SK-N-SH treated with all-trans-retinoic acid at 6 μM for 48 hours (cell line): ENCODE results near the gene KIAA1671.

Experiments used
- ATAC-seq: fragments of 200-7000 bp; cut with Tn5 transposase; 3 replicates; pipeline ENCODE4 v1.9.1; 2020; ENCODE audit warnings: mild to moderate bottlenecking, moderate library complexity
- ARNTL ChIP-seq: fragments of 450-650 bp; formaldehyde crosslinking; IDR thresholded peaks from 2 replicates; pipeline ENCODE4 v1.5.0; 2020; ENCODE audit warnings: low read depth, mild to moderate bottlenecking, moderate library complexity, borderline replicate concordance
- BACH2 ChIP-seq: fragments of 250-450 bp; sonication (Bioruptor Pico); IDR thresholded peaks from 2 replicates; pipeline ENCODE4 v1.9.0; 2021; ENCODE audit warnings: mild to moderate bottlenecking, borderline replicate concordance
- CREB5 ChIP-seq: fragments of 250-450 bp; sonication (Bioruptor Pico); IDR thresholded peaks from 2 replicates; pipeline ENCODE4 v1.5.1; 2020; ENCODE audit warnings: low read depth, mild to moderate bottlenecking, moderate library complexity
- CSDC2 ChIP-seq: fragments of 250-450 bp; sonication (Bioruptor Pico); IDR thresholded peaks from 2 replicates; pipeline ENCODE4 v1.5.0; 2020; ENCODE audit warnings: mild to moderate bottlenecking, moderate library complexity
- CSRNP3 ChIP-seq: fragments of 250-450 bp; sonication (Bioruptor Pico); IDR thresholded peaks from 2 replicates; pipeline ENCODE4 v1.5.1; 2021; ENCODE audit warnings: mild to moderate bottlenecking, moderate library complexity
- ESRRG ChIP-seq: fragments of 250-450 bp; sonication (Bioruptor Pico); IDR thresholded peaks from 2 replicates; pipeline ENCODE4 v1.6.1; 2021; ENCODE audit warnings: mild to moderate bottlenecking
- GLIS3 ChIP-seq: fragments of 250-450 bp; sonication (Bioruptor Pico); IDR thresholded peaks from 2 replicates; pipeline ENCODE4 v1.5.0; 2020; ENCODE audit warnings: mild to moderate bottlenecking, moderate library complexity
- OSR1 ChIP-seq: fragments of 250-450 bp; sonication (Bioruptor Pico); IDR thresholded peaks from 2 replicates; pipeline ENCODE4 v1.8.0; 2022; ENCODE audit warnings: moderate library complexity, mild to moderate bottlenecking, inconsistent platforms
- PATZ1 ChIP-seq: fragments of 250-450 bp; sonication (Bioruptor Pico); IDR thresholded peaks from 2 replicates; pipeline ENCODE4 v1.8.0; 2020; ENCODE audit warnings: mild to moderate bottlenecking, moderate library complexity, borderline replicate concordance
- POU6F1 ChIP-seq: fragments of 250-450 bp; sonication (Bioruptor Pico); IDR thresholded peaks from 2 replicates; pipeline ENCODE4 v1.8.0; 2021; ENCODE audit warnings: low read depth, mild to moderate bottlenecking, moderate library complexity, borderline replicate concordance
- PPARA ChIP-seq: fragments of 250-450 bp; sonication (Bioruptor Pico); IDR thresholded peaks from 2 replicates; pipeline ENCODE4 v1.5.0; 2020; ENCODE audit warnings: mild to moderate bottlenecking, borderline replicate concordance
- RARB ChIP-seq: fragments of 250-450 bp; sonication (Bioruptor Pico); IDR thresholded peaks from 2 replicates; pipeline ENCODE4 v1.8.0; 2021; ENCODE audit warnings: mild to moderate bottlenecking, moderate library complexity
- TCF4 ChIP-seq: fragments of 250-450 bp; sonication (Bioruptor Pico); IDR thresholded peaks from 2 replicates; pipeline ENCODE4 v1.8.0; 2021; ENCODE audit warnings: mild to moderate bottlenecking, moderate library complexity, borderline replicate concordance
- TOX ChIP-seq: fragments of 250-450 bp; sonication (Bioruptor Pico); IDR thresholded peaks from 2 replicates; pipeline ENCODE4 v1.8.0; 2021; ENCODE audit warnings: mild to moderate bottlenecking, moderate library complexity, borderline replicate concordance
- TSHZ2 ChIP-seq: fragments of 250-450 bp; sonication (Bioruptor Pico); IDR thresholded peaks from 2 replicates; pipeline ENCODE4 v1.5.0; 2020; ENCODE audit warnings: mild to moderate bottlenecking, moderate library complexity
- ZC3H10 ChIP-seq: fragments of 250-450 bp; sonication (Bioruptor Pico); IDR thresholded peaks from 2 replicates; pipeline ENCODE4 v1.5.1; 2021; ENCODE audit warnings: mild to moderate bottlenecking, moderate library complexity
- ZNF70 ChIP-seq: fragments of 450-650 bp; formaldehyde crosslinking; IDR thresholded peaks from 2 replicates; pipeline ENCODE4 v1.5.0; 2020; ENCODE audit warnings: mild to moderate bottlenecking, moderate library complexity

Gene KIAA1671

GRCh38 chr22:25120093-25120561 is 167.6 kb downstream of the KIAA1671 start:
- peak; percentile 28; the same call in 1 of the 3 replicates for ATAC-seq
- TF ChIP-seq GLIS3 (CRISPR knock-in tag): no peak
- TF ChIP-seq BACH2: no peak
- no peak for TF ChIP-seq TCF4
- TF ChIP-seq PATZ1 (CRISPR knock-in tag): no peak
- no peak for TF ChIP-seq OSR1 (CRISPR knock-in tag)
- TF ChIP-seq ZNF70: no peak
- no peak for TF ChIP-seq TOX (CRISPR knock-in tag)
- no peak for TF ChIP-seq CREB5 (CRISPR knock-in tag)
- TF ChIP-seq CSDC2 (CRISPR knock-in tag): no peak
- no peak for TF ChIP-seq CSRNP3 (CRISPR knock-in tag)
- TF ChIP-seq TSHZ2 (CRISPR knock-in tag): no peak
- no peak for TF ChIP-seq PPARA
- TF ChIP-seq ESRRG (CRISPR knock-in tag): no peak
- no peak for TF ChIP-seq ZC3H10
- TF ChIP-seq ARNTL (CRISPR knock-in tag): no peak
- no peak for TF ChIP-seq POU6F1

- TF ChIP-seq ZC3H10 (no peak), RARB (CRISPR knock-in tag) (no peak), ARNTL (CRISPR knock-in tag) (no peak), PATZ1 (CRISPR knock-in tag) (no peak), CSRNP3 (CRISPR knock-in tag) (no peak), OSR1 (CRISPR knock-in tag) (no peak), CREB5 (CRISPR knock-in tag) (no peak)
- ATAC-seq: no peak
These were observed 168.3 kb downstream of the KIAA1671 start for GRCh38 chr22:25120761-25121212.
